GM21529 (cell line): ENCODE results near the gene MEG3.

ENCODE experiments used
- ATAC-seq: cut with Tn5 transposase; IDR thresholded peaks from one replicate; pipeline ENCODE4 v1.9.1; 2021; ENCODE audit not compliant: unreplicated experiment

The MEG3 gene

DNA sequence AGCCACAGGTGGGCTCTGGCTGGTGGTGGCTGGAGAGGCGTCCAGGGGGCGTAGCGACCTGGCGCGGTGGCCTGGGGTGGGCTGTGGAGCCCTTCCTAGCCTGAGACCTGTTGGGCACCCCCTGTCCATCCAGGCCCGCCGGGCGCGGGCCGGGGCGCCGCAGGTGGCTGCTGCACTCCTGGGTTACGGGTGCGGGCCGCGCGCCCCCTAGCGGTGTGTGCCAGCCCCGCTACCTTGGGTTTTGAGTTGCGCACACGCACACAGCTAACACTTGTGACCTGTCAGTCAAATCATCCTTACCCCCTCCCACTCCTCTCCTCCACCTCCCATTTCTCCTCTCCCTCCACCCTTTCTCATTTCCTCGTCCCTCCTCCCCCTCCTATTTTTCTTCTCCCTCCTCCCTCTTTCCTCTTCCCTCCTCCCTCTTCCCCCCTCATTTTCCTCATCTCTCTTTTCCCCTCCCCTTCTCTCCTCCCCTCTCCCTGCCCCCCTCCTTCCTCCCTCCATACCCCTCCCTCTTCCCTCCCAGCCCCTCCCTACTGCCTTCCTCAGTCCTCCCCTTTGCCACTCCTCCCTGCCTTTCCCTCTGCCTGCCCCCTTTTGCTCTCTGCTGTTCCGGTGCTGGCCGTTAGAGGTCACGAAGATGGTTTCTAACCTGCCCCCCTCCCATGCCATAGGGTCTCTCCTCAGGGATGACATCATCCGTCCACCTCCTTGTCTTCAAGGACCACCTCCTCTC lies 2.3 kb downstream of the MEG3 start:
- no peak for ATAC-seq

DNA sequence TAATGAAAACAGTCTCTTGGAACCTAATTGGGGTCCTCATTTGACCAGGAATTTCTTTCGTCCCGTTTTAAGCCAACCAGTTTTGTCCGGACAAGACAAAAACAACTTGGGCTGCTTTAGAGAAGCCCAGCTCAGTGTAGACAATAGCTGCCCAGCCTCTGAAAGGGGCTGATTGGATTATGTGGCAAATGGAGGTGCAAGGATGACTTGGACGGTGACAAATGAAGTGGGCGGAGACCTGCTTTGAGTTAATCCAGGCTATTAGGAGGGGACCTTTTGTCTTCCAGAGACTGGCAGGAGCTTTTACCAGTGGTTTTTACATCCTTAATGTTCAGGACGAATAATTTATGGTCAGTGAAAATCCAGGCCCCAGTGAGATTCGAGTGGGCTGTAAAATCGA lies 4.8 kb downstream of the MEG3 start:
- ATAC-seq = no peak

DNA sequence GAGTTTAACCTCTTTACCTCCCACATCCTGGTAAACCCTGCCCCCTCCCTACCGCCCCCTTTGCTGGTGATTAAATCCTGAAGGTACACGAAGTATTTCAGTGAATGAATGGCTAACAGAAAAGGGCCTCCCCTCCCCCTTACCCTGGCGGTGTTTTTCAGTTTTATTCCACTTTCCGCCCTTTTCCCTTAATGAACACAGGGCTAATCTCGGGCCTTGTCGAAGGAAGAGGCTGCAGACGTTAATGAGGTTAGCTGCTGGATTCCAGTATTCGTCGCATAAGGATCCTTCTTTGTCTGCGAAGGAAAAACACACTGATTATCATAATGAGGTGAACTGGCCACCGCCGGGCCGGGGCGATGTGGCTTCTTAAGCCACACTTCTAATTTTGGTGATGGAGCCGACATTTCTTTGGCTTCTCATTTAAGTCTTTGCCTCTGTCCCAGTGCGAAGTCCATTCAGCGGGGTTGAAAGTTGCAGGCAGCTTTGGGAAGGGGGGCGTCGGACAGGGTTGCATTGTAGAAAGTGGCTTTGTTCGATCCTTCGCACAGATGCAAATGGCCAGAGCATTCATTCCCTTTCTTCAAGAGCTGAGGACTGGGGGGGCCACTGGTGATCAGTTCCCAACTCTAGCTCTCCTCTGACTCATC lies 6.5 kb downstream of the MEG3 start:
- no peak for ATAC-seq

- no peak for ATAC-seq
Observed at GRCh38 chr14:100834082-100834793, 8.3 kb downstream of the MEG3 start.

DNA sequence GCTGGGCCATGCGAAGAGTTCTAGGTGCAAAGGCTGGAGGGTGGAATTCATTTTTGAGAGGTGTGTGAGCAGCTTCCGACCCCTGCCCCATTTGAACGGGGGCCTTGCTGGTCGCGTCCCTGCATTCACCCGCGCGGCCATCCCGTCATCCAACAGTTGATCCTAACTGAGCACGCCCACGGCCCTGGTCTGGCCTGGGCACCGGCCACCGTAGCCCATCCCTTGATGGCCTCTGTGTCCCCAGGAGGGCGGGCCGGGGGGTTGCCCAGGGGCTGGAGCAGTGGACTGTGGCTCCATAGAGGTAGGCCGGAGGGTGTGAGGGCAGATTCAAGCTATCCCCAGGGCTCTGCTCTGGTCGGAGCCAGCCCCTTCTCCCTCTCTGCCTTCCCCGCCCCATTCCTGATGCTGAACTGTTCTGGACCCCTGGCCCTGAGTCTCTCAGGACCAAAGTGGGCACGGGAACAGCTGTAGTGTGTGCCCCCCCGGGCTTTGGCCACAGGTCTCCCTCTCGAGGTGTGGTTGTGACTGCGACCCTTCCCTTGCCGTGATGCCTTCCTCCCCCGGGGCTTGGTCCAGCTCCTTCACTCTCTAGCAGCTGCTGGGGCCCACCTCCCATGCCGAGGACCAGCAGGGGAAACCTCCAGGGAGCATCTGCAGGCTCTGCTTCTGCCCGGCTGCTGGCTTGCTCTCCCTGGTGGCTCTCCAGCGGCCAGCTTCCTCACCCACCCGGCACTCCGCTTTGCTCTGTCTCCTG lies 9.1 kb downstream of the MEG3 start:
- ATAC-seq = no peak

GRCh38 chr14:100835548-100836310 lies 9.8 kb downstream of the MEG3 start:
- no peak for ATAC-seq

- ATAC-seq = no peak
Observed at GRCh38 chr14:100836311-100836805, 10.4 kb downstream of the MEG3 start.

- ATAC-seq = no peak
Observed at GRCh38 chr14:100836941-100837804, 11.3 kb downstream of the MEG3 start.

GRCh38 chr14:100837805-100838350 lies 12.0 kb downstream of the MEG3 start:
- ATAC-seq = no peak

DNA sequence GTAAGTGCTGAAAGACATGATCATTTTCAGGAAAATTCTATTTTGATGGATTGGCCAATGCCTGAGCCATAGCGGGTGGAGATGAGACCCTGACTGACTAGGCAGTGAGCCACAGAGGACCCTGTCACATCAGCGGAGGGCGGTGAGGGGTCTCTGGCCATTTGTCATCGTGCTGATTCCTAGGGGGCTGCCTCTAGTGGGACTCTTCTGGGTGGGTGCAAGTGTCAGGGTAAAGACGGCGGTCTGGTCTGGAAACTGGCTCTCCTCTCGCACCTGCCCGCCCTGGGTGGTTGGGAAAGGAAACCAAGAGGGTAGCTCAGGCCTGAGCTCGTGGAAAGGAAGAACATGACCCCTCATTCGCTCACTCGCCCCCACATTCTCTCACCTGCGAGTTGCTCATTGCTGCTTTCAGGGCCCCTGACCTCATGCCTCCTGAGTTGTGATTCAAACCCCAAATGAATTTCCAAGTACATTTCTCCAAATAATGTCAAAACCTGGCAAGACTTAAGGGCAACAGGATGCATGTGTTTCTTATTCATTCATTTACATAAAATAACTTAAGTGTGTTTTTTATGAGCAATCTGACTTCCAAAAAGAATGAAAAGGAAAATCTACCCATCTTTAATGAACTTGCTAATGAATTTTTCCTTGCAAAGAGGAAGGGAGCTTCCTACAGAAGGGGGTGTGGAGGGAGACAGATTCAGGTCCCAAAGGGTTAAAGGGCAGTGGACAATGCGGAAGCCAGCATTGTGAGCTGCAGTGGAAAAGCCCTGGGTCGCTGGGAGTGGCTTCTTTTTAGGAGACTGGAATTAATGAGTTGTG lies 12.8 kb downstream of the MEG3 start:
- ATAC-seq = no peak

DNA sequence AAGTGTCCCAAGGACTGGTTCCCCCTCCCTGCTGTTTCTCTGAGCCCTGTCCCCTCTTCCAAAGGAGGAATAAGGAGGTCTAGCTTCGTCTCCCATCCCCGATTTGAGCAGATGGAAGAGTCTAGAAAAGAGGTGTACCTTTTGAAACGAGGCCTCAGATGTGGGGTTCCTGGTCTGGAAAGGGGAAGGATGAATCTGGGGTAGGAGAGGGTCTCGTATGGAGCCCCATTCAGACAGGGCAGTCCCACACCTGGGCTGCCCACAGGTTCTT lies 13.3 kb downstream of the MEG3 start:
- no peak for ATAC-seq

DNA sequence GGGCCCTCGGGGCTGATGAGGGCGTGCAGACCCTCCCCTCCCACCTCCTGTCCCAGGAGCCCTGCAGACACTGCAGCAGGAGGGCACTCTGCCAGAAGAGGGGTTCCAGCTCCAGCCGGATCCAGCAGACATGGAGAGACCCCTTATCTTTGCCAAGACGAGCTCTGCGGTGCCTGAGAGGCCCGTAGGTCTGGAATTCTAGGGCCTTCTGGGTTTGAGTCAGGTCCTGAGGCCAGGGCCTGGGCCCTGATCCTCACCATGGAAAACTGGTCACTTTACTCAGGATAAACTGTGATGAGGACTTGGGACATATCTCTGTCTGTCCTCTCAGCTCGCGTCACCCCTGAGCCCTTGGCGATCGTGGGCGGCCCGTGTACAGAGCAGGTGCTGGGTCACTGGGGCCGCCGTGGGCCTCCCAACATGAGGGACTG lies 13.8 kb downstream of the MEG3 start:
- ATAC-seq = no peak

GRCh38 chr14:100840286-100841065 lies 14.6 kb downstream of the MEG3 start:
- no peak for ATAC-seq

DNA sequence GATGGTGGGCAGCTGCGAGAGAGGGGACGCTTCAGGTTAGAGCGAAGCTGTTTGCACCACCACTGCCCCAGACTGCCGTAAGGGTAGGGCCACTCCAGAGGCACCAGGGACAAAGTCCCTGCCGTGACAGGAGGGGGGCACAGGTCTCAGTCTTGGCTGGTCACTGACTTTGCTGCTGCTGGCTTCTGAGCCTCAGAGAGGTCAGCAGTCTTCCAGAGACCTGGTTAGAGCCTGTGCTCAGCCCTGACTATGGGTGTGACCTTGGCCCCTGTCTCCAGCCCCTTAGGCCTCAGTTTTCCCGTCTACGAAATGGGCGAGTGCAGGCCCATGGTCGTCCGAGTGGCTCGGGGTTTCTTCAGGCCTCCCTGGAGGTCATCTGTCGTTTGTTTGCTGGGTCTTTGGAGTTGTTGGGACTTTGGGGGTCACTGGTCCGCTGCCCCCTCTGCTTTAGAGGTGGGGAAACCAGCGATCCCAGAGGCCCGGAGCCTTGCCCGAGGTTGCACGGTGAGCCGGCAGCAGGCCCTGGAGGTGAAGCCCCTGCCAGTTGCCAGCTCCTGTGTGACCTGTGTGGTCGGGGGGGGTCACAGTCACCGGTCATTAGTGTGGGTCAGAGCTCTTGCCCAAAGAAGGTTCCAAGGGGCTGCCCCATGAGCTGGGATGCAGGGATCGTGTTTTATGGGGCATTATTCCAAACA lies 15.3 kb downstream of the MEG3 start:
- ATAC-seq = no peak

- ATAC-seq = no peak
Observed at GRCh38 chr14:100841761-100842403, 16.0 kb downstream of the MEG3 start.

- no peak for ATAC-seq
Observed at GRCh38 chr14:100842799-100843198, 16.9 kb downstream of the MEG3 start.

DNA sequence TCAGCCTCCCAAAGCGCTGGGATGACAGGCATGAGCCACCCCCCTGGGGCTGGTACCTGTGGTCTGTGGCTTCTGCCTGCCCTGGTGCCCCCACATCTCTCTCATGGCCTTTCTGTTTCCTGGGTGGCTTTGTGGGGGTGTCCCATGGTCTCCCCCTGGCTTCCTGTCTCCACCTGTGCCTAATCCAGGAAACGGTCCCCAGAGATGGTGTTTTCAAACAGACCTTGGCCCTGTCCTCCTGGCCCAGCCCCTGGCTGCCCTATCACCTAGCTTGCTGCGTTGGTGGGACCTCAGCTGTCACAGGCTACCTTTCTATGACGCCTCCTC lies 18.1 kb downstream of the MEG3 start:
- ATAC-seq = no peak
